ENCODE measurements around the gene ZNF689. TPM values are rescaled to one million over a fixed set of nuclear protein-coding genes. Genes with fewer than 3 reads are reported as not detected.

The ZNF689 gene
- total RNA-seq, 4 donors from 2014 or later, result 7.5 to 12.5 (median 9.9) TPM

DNA sequence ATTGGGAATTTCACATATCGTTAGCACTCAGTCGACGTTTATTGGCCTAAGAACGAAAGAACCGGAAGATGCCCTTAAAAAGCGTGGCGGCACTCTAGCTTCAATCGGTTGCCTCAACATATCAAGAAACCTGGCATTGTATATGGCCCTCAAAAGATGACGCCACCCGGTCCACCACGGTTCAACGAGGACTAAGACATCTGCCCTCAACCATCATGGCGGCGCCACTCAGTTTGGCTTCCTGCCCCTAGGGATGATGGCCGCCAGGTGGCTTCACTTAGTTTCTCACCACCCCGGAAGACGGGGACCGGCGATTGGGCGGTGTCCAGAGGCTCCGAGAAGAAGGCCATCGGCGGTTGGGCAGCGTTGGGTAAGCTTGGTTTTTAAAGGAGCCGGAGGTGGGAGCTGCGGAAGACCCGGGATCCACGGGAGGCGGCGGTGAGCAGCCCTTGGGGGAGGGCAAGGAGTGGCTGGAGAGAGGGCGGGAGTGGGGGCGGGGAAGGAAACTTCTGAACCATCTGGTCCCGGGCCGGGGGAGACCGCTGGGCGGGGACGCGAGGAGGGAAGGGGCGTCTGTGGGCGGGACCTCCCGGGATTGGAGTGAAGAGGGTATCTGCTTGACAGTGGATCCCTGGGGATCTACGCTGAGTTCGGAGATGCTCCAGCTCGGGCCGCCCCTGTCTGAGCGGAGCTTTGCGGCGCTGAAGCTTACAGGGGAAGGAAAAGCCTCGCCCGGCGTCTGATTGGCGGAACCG is 40.4 kb upstream of the ZNF689 start, which contains the start of gene PRR14:
Gene PRR14, plus strand, starts transcription at position 592 of the 755 bp plus-strand sequence. CDS start 686 bp downstream, outside the sequence.
- Histone ChIP-seq H3K36me3 (peaks cover 0 to 31% (median 2%) of the 10 kb centered on the region in 3 donors), H3K4me1 (peaks cover 0 to 20% (median 2%) of the 10 kb centered on the region in 4 donors), H3K4me3 (peak within 1 kb of the TSS; percentile 62 to 89 (median 81)), H3K27ac (peak within 1 kb of the TSS; percentile 89 to 95 (median 92)), H3K27me3 (no peaks in the 10 kb centered on the region), H3K9me3 (no peaks in the 10 kb centered on the region)
- TF ChIP-seq, protein P1, sequence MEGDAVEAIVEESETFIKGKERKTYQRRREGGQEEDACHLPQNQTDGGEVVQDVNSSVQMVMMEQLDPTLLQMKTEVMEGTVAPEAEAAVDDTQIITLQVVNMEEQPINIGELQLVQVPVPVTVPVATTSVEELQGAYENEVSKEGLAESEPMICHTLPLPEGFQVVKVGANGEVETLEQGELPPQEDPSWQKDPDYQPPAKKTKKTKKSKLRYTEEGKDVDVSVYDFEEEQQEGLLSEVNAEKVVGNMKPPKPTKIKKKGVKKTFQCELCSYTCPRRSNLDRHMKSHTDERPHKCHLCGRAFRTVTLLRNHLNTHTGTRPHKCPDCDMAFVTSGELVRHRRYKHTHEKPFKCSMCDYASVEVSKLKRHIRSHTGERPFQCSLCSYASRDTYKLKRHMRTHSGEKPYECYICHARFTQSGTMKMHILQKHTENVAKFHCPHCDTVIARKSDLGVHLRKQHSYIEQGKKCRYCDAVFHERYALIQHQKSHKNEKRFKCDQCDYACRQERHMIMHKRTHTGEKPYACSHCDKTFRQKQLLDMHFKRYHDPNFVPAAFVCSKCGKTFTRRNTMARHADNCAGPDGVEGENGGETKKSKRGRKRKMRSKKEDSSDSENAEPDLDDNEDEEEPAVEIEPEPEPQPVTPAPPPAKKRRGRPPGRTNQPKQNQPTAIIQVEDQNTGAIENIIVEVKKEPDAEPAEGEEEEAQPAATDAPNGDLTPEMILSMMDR (IDR thresholded peaks at IDR 0.05), result peak; percentile 27 to 83 (median 68)
- peak in 1 of 2 donors; percentile 65 for TF ChIP-seq POLR2A (IDR thresholded peaks at IDR 0.05)
- peak; percentile 99 to 100 (median 100) for DNase-seq

DNA sequence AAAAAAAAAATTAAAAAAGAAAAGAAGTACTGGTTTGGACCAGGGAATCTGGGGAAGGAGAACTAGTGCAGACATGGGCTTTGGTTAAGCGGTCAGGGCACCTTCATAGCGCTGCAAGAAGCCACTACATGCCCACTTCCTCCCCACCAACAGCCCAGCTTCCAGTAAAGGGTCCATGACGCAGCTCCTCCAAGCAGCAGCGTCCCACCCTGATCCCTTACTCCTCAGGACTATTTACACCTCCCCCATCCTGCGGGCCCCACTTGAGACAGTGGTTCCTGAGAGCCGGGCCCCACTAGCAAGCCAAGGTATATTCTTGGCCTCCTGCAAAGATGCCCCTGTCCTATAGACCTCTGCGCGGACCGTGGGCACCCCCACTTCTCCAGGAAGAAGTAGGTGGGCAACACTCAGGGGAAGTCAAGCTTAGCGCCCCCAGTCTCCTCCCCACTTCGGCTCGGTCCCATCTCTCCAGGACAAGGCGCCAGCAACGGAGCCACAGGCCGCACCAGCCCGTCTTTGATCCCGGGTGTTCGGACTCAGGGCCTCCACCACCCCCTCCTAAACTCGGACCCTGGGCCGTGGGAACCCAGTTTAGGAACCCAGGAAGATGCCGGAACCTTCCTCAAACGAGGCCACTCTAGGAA is 39.7 kb upstream of the ZNF689 start:
- Histone ChIP-seq H3K27me3 (no peaks in the 10 kb centered on the region), H3K4me1 (peaks cover 0 to 20% (median 2%) of the 10 kb centered on the region in 4 donors), H3K36me3 (peaks cover 0 to 24% (median 2%) of the 10 kb centered on the region in 3 donors), H3K4me3 (peak overlapping the region; percentile 62 to 89 (median 81)), H3K27ac (peak overlapping the region; percentile 89 to 95 (median 92)), H3K9me3 (no peaks in the 10 kb centered on the region)
- no peak for DNase-seq
- no peak for TF ChIP-seq POLR2A (IDR thresholded peaks at IDR 0.05)
- TF ChIP-seq, protein P1 (IDR thresholded peaks at IDR 0.05), result no peak

DNA sequence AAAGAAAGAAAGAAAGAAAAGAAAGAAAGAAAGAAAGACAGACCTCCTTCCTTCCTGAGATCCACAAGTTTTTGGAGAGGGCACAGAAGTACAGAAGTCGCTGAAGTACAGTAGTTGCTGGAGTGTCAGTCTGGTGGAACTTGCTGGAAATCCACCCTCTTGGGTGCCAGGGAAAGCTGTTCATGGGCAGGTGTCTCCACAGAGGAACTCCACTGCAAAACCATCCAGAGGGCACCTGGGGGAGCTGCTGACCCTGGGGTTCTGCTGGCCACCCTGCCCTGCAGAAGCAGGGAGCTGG is 37.0 kb upstream of the ZNF689 start:
- Histone ChIP-seq H3K36me3 (no peaks in the 10 kb centered on the region), H3K4me1 (peaks cover 0 to 13% (median 2%) of the 10 kb centered on the region in 4 donors), H3K27ac (no peak overlapping the region), H3K9me3 (no peaks in the 10 kb centered on the region), H3K27me3 (no peaks in the 10 kb centered on the region), H3K4me3 (no peak overlapping the region)
- no peak for TF ChIP-seq POLR2A (IDR thresholded peaks at IDR 0.05)
- TF ChIP-seq, protein P1 (IDR thresholded peaks at IDR 0.05), result no peak
- no peak for DNase-seq

- Histone ChIP-seq H3K36me3 (no peaks in the 10 kb centered on the region), H3K4me1 (peaks cover 0 to 5% (median 0%) of the 10 kb centered on the region in 4 donors), H3K9me3 (no peaks in the 10 kb centered on the region), H3K27ac (no peak overlapping the region), H3K4me3 (no peak overlapping the region), H3K27me3 (no peaks in the 10 kb centered on the region)
- TF ChIP-seq, protein P1 (IDR thresholded peaks at IDR 0.05), result no peak
- TF ChIP-seq POLR2A (IDR thresholded peaks at IDR 0.05), result no peak
- no peak for DNase-seq
Measured at GRCh38 chr16:30645727-30646126, 35.5 kb upstream of the ZNF689 start.

- peaks cover 0 to 1% (median 0%) of the 10 kb centered on the region in 4 donors for H3K4me1 ChIP-seq
- no peaks in the 10 kb centered on the region for H3K9me3 ChIP-seq
- H3K4me3 ChIP-seq, result no peak overlapping the region
- H3K27me3 ChIP-seq, result no peaks in the 10 kb centered on the region
- H3K36me3 ChIP-seq, result no peaks in the 10 kb centered on the region
- TF ChIP-seq POLR2A (IDR thresholded peaks at IDR 0.05), result no peak
- TF ChIP-seq, protein P1 (IDR thresholded peaks at IDR 0.05), result no peak
- no peak overlapping the region for H3K27ac ChIP-seq
- no peak for DNase-seq
Measured at GRCh38 chr16:30644334-30644830, 34.2 kb upstream of the ZNF689 start.

Data from Peyer's patch (tissue), 4 donors.